ENCODE data around the gene DALRD3. TPM values are rescaled to one million over a fixed set of nuclear protein-coding genes. Genes with fewer than 3 reads are reported as not detected.

DALRD3 gene
- total and polyA plus RNA-seq, 2 of the 8 experiments (the other 6 are each of a cell fraction or from before 2014, with no cell fraction given), result 30.4 to 86.5 TPM

GRCh38 chr3:49058011-49058410, 39.6 kb upstream of the DALRD3 start:
- no peaks in the 10 kb centered on the region for H3K4me1 ChIP-seq (replicated peaks in 1 of 4; ENCODE audit: control insufficient read depth in 3 of 4, insufficient read depth in 4 of 4, low read length in 3 of 4)
- H2BK120ac ChIP-seq (replicated peaks; ENCODE audit: low read depth, low read length), result no peak overlapping the region
- peaks cover 0 to 11% of the 10 kb centered on the region in 2 experiments for H4K20me1 ChIP-seq (replicated peaks in 1 of 2; ENCODE audit: control insufficient read depth in 1 of 2, insufficient read depth in 2 of 2, low read length in 2 of 2)
- peaks cover 28 to 61% (median 42%) of the 10 kb centered on the region in 4 experiments for H3K36me3 ChIP-seq (ENCODE audit: control insufficient read depth in 2 of 4, insufficient read depth in 4 of 4, low read length in 3 of 4)
- H3K27ac ChIP-seq (ENCODE audit: low read depth, low read length), result no peak overlapping the region
- no peak overlapping the region for H3K4ac ChIP-seq (replicated peaks; ENCODE audit: insufficient read length, low read depth, low read length)
- H3K18ac ChIP-seq (ENCODE audit: extremely low read depth, low read length), result no peak overlapping the region
- H3K56ac ChIP-seq (replicated peaks; ENCODE audit: insufficient read length, low read depth, low read length), result no peak overlapping the region
- H3K79me1 ChIP-seq (ENCODE audit: low read depth, low read length), result peaks cover 9% of the 10 kb centered on the region
- no peak overlapping the region for H4K5ac ChIP-seq (ENCODE audit: insufficient read length, low read depth, low read length)
- H4K91ac ChIP-seq (replicated peaks; ENCODE audit: insufficient read length, low read length), result no peak overlapping the region
- no peak overlapping the region for H3K23ac ChIP-seq (ENCODE audit: insufficient read length)
- CTCF ChIA-PET (ENCODE audit: partially characterized antibody), result no interaction called here
- H3K14ac ChIP-seq (ENCODE audit: insufficient read length), result no peak overlapping the region
- H2AK5ac ChIP-seq (ENCODE audit: low read depth, low read length), result no peak overlapping the region
- no peak overlapping the region for H2BK15ac ChIP-seq (ENCODE audit: low read length)
- H4K8ac ChIP-seq (ENCODE audit: extremely low read depth, insufficient read depth, low read length), result no peak overlapping the region
- DNase-seq (ENCODE audit: low read depth in 1 of 2, low spot score in 2 of 2) (no peak), FAIRE-seq (no peak)
- no peak overlapping the region for H3K9ac ChIP-seq (replicated peaks in 1 of 4; ENCODE audit: extremely low read depth in 1 of 4, low read depth in 3 of 4, low read length in 3 of 4)
- no peaks in the 10 kb centered on the region for H3K23me2 ChIP-seq (ENCODE audit: low read depth, low read length)
- 93% methylated on average over 7 of the region's 7 CpGs; no CpG with 5 or more reads in 1 of the 2 experiments for WGBS, 2 experiments (ENCODE audit: extremely low coverage in 1 of 2, insufficient coverage in 1 of 2, insufficient read length in 1 of 2, insufficient replicate concordance in 2 of 2, low coverage in 1 of 2, low lambda C conversion rate in 2 of 2, missing lambda C conversion rate in 1 of 2)
- POLR2A ChIA-PET (ENCODE audit: partially characterized antibody), result interaction anchor here (1.6 kb wide), 1 partner anchor 8 kb away, joined by 5 read pairs; no protein-coding TSS in a partner anchor
- no peaks in the 10 kb centered on the region for H3K27me3 ChIP-seq (replicated peaks in 1 of 4; ENCODE audit: control insufficient read depth in 3 of 4, extremely low read depth in 1 of 4, insufficient read depth in 3 of 4, low read length in 3 of 4)
- TF ChIP-seq TCF12 (IDR thresholded peaks at IDR 0.05; ENCODE audit: low read depth, low read length) (no peak), SRF (IDR thresholded peaks at IDR 0.05; ENCODE audit: low read depth, low read length) (no peak), EZH2 (IDR thresholded peaks at IDR 0.05; ENCODE audit: low read depth, low read length, severe bottlenecking) (no peak), PHF8 (conservative IDR thresholded peaks at IDR 0.05; ENCODE audit: low read depth, low read length) (no peak), NANOG (IDR thresholded peaks at IDR 0.05; ENCODE audit: insufficient read depth, low read depth, low read length, poor library complexity, severe bottlenecking) (no peak), SP2 (IDR thresholded peaks at IDR 0.05; ENCODE audit: low read length) (no peak)
- TF ChIP-seq, protein P1, sequence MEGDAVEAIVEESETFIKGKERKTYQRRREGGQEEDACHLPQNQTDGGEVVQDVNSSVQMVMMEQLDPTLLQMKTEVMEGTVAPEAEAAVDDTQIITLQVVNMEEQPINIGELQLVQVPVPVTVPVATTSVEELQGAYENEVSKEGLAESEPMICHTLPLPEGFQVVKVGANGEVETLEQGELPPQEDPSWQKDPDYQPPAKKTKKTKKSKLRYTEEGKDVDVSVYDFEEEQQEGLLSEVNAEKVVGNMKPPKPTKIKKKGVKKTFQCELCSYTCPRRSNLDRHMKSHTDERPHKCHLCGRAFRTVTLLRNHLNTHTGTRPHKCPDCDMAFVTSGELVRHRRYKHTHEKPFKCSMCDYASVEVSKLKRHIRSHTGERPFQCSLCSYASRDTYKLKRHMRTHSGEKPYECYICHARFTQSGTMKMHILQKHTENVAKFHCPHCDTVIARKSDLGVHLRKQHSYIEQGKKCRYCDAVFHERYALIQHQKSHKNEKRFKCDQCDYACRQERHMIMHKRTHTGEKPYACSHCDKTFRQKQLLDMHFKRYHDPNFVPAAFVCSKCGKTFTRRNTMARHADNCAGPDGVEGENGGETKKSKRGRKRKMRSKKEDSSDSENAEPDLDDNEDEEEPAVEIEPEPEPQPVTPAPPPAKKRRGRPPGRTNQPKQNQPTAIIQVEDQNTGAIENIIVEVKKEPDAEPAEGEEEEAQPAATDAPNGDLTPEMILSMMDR (IDR thresholded peaks at IDR 0.05; ENCODE audit: control extremely low read depth in 1 of 3, insufficient read depth in 1 of 3, low read depth in 1 of 3, low read length in 3 of 3), result no peak
- H2BK12ac ChIP-seq (ENCODE audit: low read depth, low read length), result no peak overlapping the region
- H2AFZ ChIP-seq (ENCODE audit: low read length), result no peak overlapping the region
- H2BK20ac ChIP-seq (ENCODE audit: low read length), result no peak overlapping the region
- peaks cover 0 to 7% of the 10 kb centered on the region in 2 experiments; a peak in 1 of 4 replicates for H3K79me2 ChIP-seq (ENCODE audit: control insufficient read depth in 1 of 2, insufficient read depth in 2 of 2, low read length in 2 of 2)
- no peak overlapping the region for H3K4me3 ChIP-seq (ENCODE audit: extremely low read depth in 1 of 4, insufficient read depth in 2 of 4, low read depth in 3 of 4, low read length in 4 of 4)
- no peak overlapping the region for H2BK5ac ChIP-seq (ENCODE audit: low read depth, low read length)
- no peaks in the 10 kb centered on the region for H3K9me3 ChIP-seq (ENCODE audit: insufficient read depth in 2 of 2, low read depth in 1 of 2, low read length in 1 of 2)
- H3K4me2 ChIP-seq (ENCODE audit: insufficient read depth in 1 of 2, low read depth in 2 of 2, low read length in 2 of 2), result no peak overlapping the region
